GM23248 (cell line): Measurements from ENCODE around the gene ANXA8.
"Not testable (repeated sequence)": the region's sequence is repeated elsewhere in the genome, so short reads cannot be mapped to it uniquely, and the experiment has no call there.

Experiments used
- EZH2 ChIP-seq: fragments of 200-600 bp; sonication (generic); IDR thresholded peaks from 2 replicates; pipeline ENCODE4 v1.6.1; 2018; ENCODE audit warnings: antibody characterized with exemption, mild to moderate bottlenecking; ENCODE audit not compliant: insufficient read depth, poor library complexity, severe bottlenecking
- EZH2phosphoT487 ChIP-seq: fragments of 200-600 bp; sonication (generic); IDR thresholded peaks from 2 replicates; pipeline ENCODE4 v1.6.1; 2018; ENCODE audit warnings: antibody characterized with exemption, moderate library complexity, mild to moderate bottlenecking, low read depth; ENCODE audit not compliant: insufficient read depth

DNA sequence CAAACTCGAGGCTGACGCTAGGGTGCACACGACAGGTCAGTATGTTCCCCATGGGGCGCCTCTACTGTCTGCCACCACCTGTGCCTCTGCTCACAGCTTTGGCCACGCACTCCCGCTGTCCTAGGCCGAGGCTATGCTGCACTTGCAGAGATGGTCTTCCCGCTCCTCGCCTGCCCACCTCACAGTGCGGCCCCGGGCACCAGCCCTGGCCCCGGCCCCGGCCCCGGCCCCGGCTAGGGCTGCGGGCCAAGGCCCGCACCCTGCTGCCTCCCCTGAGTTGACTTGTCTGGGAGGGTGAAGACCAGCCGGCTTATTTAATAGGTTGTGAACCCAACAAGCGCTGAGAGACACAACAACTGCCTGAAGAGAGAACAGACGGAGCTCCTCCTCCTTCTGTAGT is 39.6 kb upstream of the ANXA8 start, which contains the start of gene AGAP9:
- TF ChIP-seq EZH2phosphoT487, EZH2: not testable (repeated sequence)
